Endometrium (tissue), 2 donors: Measurements from ENCODE around the gene MCIDAS.

Experiments used
- FAIRE-seq: peaks from 2 replicates; lab custom pipeline; 2012; peaks lifted over from hg19 to GRCh38; lab: Jason Lieb, UNC
- donor health status: control.
- donor health status: control.

The MCIDAS gene

GRCh38 chr5:55226934-55227663 lies at the start of gene MCIDAS:
Gene MCIDAS, minus strand, starts transcription at chr5:55227315. Its CDS starts 177 bp downstream, at chr5:55227138.
- FAIRE-seq, result no peak

DNA sequence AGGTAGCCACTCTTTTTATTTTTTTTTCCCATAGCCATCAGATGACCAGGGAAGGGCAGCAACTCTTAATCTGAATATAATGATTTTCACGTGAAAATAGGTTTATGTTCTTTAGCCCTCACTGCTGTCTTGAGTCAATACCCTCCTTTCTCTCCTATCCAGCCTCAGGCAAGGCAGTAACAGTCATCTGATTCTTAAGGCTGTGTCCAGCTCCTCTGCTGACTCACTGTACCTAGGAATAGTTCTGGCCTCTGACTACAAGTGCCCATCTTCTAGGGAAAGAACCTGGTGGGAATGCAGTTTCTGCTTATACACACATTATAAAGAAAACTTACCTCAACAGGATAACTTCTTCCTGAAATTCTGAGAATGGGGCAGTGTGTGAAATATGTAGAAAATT lies 49.7 kb upstream of the MCIDAS start:
- no peak for FAIRE-seq

GRCh38 chr5:55258339-55258738 lies 31.2 kb upstream of the MCIDAS start:
- FAIRE-seq, result no peak

DNA sequence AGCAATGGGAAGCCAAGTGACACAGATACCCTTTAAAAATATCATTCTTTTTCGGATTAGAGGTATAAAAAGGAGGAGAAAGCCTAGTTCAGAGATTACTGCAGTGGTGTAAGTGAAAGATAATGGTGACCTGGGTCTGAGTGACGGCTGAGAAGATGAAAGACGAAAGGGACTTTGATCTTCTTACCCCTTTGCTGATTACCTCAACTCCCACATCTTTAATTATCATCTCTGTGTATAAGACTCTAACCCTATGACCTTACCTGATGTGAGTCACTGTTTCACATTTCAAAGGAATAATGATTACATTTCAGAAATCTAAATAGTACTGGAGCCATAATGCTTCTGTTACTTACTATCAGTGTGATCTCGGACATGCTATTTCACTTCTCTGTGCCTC lies 27.7 kb upstream of the MCIDAS start:
- no peak for FAIRE-seq

DNA sequence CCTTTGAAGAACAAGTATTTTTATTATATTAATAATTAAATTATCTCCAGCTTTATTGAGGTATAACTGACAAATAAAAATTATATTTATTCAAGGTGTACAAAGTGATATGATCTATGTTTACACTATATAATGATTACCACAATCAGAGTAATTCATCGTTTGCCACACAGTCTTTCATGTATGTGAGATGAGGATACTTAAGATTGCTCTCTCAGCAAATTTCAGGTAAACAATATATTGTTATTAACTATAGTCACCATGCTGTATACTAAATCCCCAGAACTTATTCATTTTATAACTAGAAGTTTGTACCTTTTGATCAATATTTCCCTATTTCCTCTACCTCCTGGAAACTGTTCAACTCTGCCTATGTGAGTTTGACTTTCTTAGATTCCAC lies 22.9 kb upstream of the MCIDAS start:
- FAIRE-seq, result no peak

DNA sequence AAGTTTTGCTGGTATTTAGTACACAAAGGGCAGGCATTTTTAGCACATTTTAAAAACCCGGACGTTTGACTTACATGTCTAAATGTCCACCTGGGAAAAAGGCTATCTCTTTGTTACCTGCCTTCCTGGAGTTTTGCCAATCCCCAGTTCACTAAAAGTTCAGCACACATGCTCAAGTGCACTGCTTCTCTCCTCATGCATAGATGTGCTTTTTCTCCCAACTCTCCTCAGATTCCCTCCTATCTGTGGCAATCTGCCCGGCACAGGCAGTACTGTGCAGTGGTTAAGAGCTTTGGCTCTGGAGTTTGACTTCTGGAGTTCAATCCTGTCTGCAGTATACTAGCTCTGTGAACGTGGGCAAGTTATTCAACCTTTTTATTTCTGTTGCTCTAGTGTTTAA lies 14.6 kb upstream of the MCIDAS start:
- no peak for FAIRE-seq

GRCh38 chr5:55236800-55237199 lies 9.7 kb upstream of the MCIDAS start:
- no peak for FAIRE-seq

GRCh38 chr5:55234121-55234700 lies 7.1 kb upstream of the MCIDAS start:
- no peak for FAIRE-seq

- no peak for FAIRE-seq
These were observed 6.1 kb upstream of the MCIDAS start, which contains the start of gene CCNO for GRCh38 chr5:55232985-55233928. Gene CCNO, minus strand, starts transcription at chr5:55233608. Its CDS starts 85 bp downstream, at chr5:55233523.

DNA sequence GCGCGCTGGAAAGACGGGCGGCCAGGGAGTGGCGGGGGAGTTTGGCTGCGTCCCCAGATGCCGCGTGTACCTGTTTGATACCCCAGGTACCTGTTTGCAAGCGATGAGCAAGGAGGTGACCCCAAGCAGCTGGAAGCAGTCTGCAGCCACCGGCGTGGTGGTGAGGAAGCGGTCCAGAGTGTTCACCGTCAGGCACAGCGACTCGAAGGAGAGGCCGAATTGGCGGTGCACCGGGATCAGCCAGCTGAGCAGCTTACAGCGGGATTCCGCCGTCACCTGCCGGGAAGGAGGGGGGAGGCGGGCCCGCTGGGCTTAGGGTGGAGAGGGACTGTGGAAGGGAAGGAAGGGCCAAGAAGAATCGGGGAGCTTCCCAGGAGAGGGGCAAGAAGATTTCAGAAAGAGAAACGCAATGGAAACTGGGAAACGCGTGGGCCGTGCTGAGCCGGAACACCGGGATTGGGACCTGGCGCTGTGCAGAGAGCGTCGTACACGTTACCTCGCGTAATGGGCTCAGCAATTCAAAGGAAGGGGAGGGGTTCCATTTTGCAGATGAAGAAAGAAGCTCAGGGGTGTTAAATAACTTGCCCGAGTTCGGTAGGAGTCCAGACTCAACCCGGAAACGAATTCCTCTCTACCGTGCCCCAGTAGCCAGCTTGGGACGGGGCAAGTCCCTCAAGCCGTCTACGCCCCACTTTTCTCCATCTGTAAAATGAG lies 5.3 kb upstream of the MCIDAS start:
- no peak for FAIRE-seq

GRCh38 chr5:55231919-55232270 lies 4.8 kb upstream of the MCIDAS start:
- no peak for FAIRE-seq

DNA sequence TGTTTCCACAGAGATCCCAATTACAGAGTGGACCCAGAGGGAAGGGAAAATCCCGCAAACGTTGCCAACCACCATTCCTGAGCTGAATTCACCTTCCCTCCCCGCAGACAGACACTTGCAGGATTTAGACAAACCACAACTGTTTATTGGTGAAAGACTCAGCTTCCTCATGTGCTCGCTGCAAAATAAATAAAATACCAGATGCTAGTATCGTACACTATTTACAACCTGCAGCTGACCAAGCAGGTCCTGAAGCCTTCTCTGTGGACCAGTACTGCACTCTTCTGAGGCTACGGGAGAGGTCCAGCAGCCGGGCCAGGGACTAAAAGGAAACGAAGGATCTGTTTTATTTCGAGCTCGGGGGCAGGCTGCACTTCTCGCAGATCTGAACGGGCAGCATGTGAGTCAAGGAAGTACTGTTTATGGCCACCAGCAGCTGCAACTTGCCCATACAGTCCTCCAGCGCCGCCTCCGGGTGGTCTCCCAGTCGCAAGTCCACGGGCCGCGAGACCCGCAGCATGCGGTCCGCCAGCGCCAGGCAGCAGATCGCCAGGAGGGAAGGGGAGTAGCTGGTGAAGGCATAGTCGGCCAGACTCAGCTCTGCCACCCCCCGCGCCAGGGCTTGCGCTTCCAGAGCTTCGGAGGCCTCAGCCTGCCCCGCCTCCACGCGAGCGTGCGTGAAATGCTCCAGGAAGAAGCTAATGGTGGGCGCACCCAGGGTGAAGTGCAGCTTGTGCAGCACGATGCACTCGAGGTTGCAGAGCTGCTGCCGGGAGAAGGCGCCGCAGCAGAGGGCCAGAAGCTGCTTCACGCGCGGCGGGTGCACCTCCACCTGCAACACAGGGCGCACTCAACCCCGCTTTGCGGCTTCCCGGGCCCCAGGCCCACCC lies 4.2 kb upstream of the MCIDAS start:
- no peak for FAIRE-seq

- no peak for FAIRE-seq
These were observed 3.0 kb upstream of the MCIDAS start for GRCh38 chr5:55230086-55230629.

DNA sequence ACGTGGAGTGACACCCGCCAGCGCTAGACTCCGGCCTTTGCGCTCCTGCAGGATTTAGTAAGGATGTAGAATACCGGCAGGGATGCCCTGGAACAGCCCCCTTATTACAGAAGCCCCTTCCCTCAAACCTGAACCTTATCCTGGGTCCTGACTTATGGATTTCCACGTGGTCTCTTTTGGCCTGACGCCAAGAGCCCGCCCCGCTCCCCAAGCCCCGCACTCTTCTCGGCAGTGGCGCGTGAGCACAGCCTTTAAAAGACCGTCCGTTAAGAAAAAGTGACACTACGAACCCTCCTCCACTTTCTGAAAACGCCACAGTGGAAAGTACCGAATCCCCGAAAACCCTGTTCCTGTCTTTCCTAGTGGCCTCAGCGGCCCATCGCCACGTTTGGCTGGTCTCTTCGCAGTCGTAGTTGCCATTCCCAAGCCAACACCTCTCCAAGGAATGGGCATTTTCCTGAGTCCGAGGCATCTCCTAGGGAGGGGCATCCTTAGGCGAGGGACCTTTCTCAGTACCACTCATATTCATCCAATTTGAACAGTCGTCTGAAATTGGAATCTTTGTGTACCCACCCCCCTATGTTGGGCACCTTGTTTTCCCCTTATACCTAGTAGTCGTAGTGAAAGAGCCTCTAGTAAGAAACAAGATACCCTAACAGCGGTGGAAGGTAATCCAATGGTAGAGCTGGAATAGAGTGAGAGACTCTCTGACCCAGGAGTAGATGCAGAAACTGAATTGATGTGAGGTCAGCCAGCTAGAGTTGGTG lies 732 bp upstream of the MCIDAS start:
- no peak for FAIRE-seq

- no peak for FAIRE-seq
These were observed 835 bp downstream of the MCIDAS start for GRCh38 chr5:55226027-55226933.

GRCh38 chr5:55225346-55225745 lies 1.8 kb downstream of the MCIDAS start:
- no peak for FAIRE-seq

DNA sequence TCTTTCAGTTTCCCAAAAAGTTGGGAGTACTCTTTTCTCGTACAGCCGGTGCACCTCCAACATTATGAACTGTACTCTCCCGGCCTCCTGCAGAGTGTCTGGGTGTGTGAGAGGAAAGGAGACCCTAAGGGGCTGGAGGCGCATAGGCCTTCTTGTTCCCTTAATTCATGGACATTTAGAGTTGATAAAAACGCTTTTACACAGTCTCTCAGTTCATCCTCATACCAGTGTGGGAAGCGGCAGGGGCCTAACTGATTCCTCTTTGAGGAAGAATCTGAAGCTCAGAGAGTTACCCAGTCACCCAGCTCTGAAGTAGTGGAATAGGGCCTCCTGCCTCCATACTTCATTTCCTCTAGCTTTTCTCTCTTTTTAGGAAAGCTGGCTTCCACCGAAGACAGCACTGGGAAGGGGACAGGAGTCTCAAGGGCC lies 3.3 kb downstream of the MCIDAS start:
- no peak for FAIRE-seq

- no peak for FAIRE-seq
These were observed 3.9 kb downstream of the MCIDAS start for GRCh38 chr5:55222985-55223811.
